Neuronal stem cell (in vitro differentiated cells): Measurements from ENCODE around the gene MAP3K19.

ENCODE experiments used
- DNase-seq: peaks from one replicate; pipeline ENCODE4 v3.0.0-alpha.2; 2013; ENCODE audit warnings: low spot score
- H2AFZ ChIP-seq: one replicate; pipeline ENCODE4 v1.6.1; 2013; ENCODE audit warnings: mild to moderate bottlenecking, low read length, inconsistent platforms
- H2AK5ac ChIP-seq: 2 replicates; pipeline ENCODE4 v1.6.1; 2013; ENCODE audit warnings: low read depth, mild to moderate bottlenecking, inconsistent platforms, low read length, moderate library complexity, mixed read lengths
- H2BK120ac ChIP-seq: 2 replicates; pipeline ENCODE4 v1.6.1; 2013; ENCODE audit warnings: low read depth, mild to moderate bottlenecking, inconsistent platforms, low read length, moderate library complexity, mixed read lengths
- H2BK12ac ChIP-seq: one replicate; pipeline ENCODE4 v1.6.1; 2013; ENCODE audit warnings: low read length, inconsistent platforms
- H2BK15ac ChIP-seq: 2 replicates; pipeline ENCODE4 v1.6.1; 2013; ENCODE audit warnings: mild to moderate bottlenecking, low read length, inconsistent platforms, mixed read lengths
- H2BK5ac ChIP-seq: one replicate; pipeline ENCODE4 v1.6.1; 2013; ENCODE audit warnings: inconsistent platforms, mild to moderate bottlenecking, low read length, moderate library complexity
- H3K14ac ChIP-seq: one replicate; pipeline ENCODE4 v1.6.1; 2013; ENCODE audit warnings: low read length, inconsistent platforms
- H3K18ac ChIP-seq: 2 replicates; pipeline ENCODE4 v1.6.1; 2013; ENCODE audit warnings: low read length, inconsistent platforms
- H3K23ac ChIP-seq: 2 replicates; pipeline ENCODE4 v1.6.1; 2013; ENCODE audit warnings: low read depth, mild to moderate bottlenecking, mixed read lengths, low read length, inconsistent platforms; ENCODE audit not compliant: poor library complexity
- H3K27ac ChIP-seq: replicated peaks from 3 replicates; pipeline ENCODE4 v1.5.1; 2013; ENCODE audit warnings: low read length, inconsistent platforms
- H3K27me3 ChIP-seq, 3 experiments: 2 replicates each; pipeline ENCODE4 v1.6.1; 2013; ENCODE audit warnings: low read length in 3 of 3, mild to moderate bottlenecking in 2 of 3, inconsistent platforms in 1 of 3, low read depth in 1 of 3, mixed read lengths in 1 of 3, moderate library complexity in 1 of 3; ENCODE audit not compliant: control insufficient read depth in 3 of 3, insufficient read depth in 3 of 3
- H3K36me3 ChIP-seq, 2 donors: replicated peaks in 1 of 2; 2 replicates each; pipeline ENCODE4 v1.6.1; 2013; ENCODE audit warnings: low read length in 2 of 2; ENCODE audit not compliant: control insufficient read depth in 2 of 2, insufficient read depth in 2 of 2
- H3K4ac ChIP-seq: 2 replicates; pipeline ENCODE4 v1.6.1; 2013; ENCODE audit warnings: inconsistent platforms, mild to moderate bottlenecking, low read length, moderate library complexity
- H3K4me1 ChIP-seq, 2 donors: 1 replicate in 1 of 2; 2 replicates in 1 of 2; pipeline ENCODE4 v1.6.1; 2013; ENCODE audit warnings: low read length in 2 of 2, low read depth in 1 of 2; ENCODE audit not compliant: control insufficient read depth in 2 of 2, insufficient read depth in 1 of 2
- H3K4me2 ChIP-seq: one replicate; pipeline ENCODE4 v1.6.1; 2013; ENCODE audit warnings: mild to moderate bottlenecking, low read length, inconsistent platforms; ENCODE audit not compliant: insufficient read depth, poor library complexity, severe bottlenecking
- H3K4me3 ChIP-seq, 2 donors: 2 replicates each; pipeline ENCODE4 v1.5.1; 2013; ENCODE audit warnings: low read length in 2 of 2, mild to moderate bottlenecking in 2 of 2, inconsistent platforms in 1 of 2, moderate library complexity in 1 of 2
- H3K79me1 ChIP-seq: one replicate; pipeline ENCODE4 v1.6.1; 2013; ENCODE audit warnings: low read depth, mild to moderate bottlenecking, inconsistent platforms, low read length, moderate library complexity
- H3K9ac ChIP-seq: one replicate; pipeline ENCODE4 v1.6.1; 2013; ENCODE audit warnings: mild to moderate bottlenecking, low read depth, low read length, inconsistent platforms; ENCODE audit not compliant: poor library complexity
- H3K9me3 ChIP-seq, 2 donors: replicated peaks in 1 of 2; 2 replicates each; pipeline versions ENCODE3 to v1.6.1; 2013; ENCODE audit warnings: low read length in 2 of 2, mild to moderate bottlenecking in 2 of 2, inconsistent platforms in 1 of 2, low read depth in 1 of 2, mixed read lengths in 1 of 2, moderate library complexity in 1 of 2; ENCODE audit not compliant: control insufficient read depth in 2 of 2, insufficient read depth in 1 of 2
- H4K8ac ChIP-seq: one replicate; pipeline ENCODE4 v1.6.1; 2013; ENCODE audit warnings: low read depth, mild to moderate bottlenecking, inconsistent platforms, low read length, moderate library complexity
- H4K91ac ChIP-seq: one replicate; pipeline ENCODE4 v1.6.1; 2013; ENCODE audit warnings: low read length, low read depth, mild to moderate bottlenecking, inconsistent platforms; ENCODE audit not compliant: poor library complexity
- WGBS, 2 donors: extraction: QIAGEN DNeasy Blood & Tissue Kit; methylation state at CpG; one replicate each; pipeline ENCODE4 v1.1.7; 2013; ENCODE audit warnings: missing lambda C conversion rate in 2 of 2, mixed read lengths in 1 of 2; ENCODE audit not compliant: insufficient read length in 2 of 2, insufficient replicate concordance in 1 of 2; ENCODE audit errors: extremely low coverage in 2 of 2; 5-methylcytosine and 5-hydroxymethylcytosine counted together

The MAP3K19 gene

DNA sequence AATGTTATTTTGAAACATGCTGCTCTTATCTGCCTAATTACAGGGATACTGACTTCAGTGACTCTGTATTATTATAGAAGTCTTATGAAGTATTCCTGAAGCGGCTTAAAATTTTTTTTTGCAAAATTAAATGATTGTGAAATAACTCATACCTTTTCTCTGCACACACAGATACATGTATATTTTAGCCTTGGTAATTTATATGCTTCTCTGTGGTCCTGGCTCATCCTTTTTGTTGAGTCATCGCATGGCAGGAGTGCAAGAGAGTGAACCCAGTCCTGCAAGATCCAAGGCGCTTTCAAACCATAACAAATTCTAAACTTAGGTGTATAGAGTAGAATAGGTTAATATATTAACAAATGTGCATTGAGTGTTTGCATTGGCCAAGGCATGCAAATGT is 120.1 kb downstream of the MAP3K19 start:
- Histone ChIP-seq H2BK12ac (no peak overlapping the region), H3K4me1 (no peaks in the 10 kb centered on the region), H2BK15ac (no peak overlapping the region), H3K9me3 (no peaks in the 10 kb centered on the region), H2AFZ (no peak overlapping the region), H4K8ac (no peak overlapping the region), H3K4me2 (no peak overlapping the region), H3K4ac (no peak overlapping the region), H3K23ac (no peak overlapping the region), H2BK120ac (no peak overlapping the region), H3K9ac (no peak overlapping the region), H3K79me1 (peaks cover 2% of the 10 kb centered on the region), H4K91ac (no peak overlapping the region), H3K27ac (no peak overlapping the region), H3K36me3 (peaks cover 0 to 81% of the 10 kb centered on the region in 2 donors), H3K18ac (no peak overlapping the region), H2BK5ac (no peak overlapping the region), H3K4me3 (no peak overlapping the region), H3K27me3 (no peaks in the 10 kb centered on the region), H3K14ac (no peak overlapping the region), H2AK5ac (no peak overlapping the region)
- WGBS, 2 donors: no CpG with 5 or more reads among the region's 3 CpGs
- DNase-seq: no peak

DNA sequence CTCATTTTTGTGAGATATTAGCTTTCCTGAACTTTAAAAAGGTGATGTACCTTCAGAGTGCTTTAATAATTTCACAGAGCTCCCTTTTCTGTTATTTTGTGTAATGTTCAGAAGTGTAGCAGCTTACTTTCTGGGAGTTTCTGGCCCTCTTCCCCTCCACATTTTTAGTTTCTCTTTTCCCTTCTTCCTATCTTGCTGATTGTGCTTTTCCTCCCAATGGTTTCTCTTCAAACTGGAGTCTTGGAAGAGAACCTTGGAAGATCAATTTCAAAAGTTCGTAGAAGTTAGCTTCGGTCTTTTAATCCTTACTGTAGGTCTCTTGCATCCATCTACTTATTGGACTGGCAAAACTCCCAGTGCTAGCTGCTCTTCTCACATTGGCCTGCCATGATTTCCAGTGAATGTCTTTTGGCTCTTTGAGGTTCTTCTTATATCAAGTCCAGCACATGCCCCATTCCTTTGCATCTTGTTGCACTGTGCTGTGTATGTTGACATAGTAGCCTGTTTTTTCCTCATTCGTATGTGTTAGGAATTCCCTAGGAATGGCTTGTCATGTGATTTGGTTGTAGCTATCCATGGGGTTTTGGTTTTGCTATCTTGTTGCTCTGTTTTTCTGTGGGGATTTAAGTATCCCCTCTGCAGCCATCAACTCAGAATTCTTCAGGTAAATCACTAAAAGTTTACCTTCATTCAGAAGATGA is 120.9 kb downstream of the MAP3K19 start:
- Histone ChIP-seq H3K23ac (no peak overlapping the region), H2BK5ac (no peak overlapping the region), H3K36me3 (peaks cover 0 to 81% of the 10 kb centered on the region in 2 donors), H3K18ac (no peak overlapping the region), H3K4ac (no peak overlapping the region), H2AK5ac (no peak overlapping the region), H3K9me3 (no peaks in the 10 kb centered on the region), H2BK15ac (no peak overlapping the region), H3K4me1 (no peaks in the 10 kb centered on the region), H4K91ac (no peak overlapping the region), H3K27ac (no peak overlapping the region), H3K9ac (no peak overlapping the region), H4K8ac (no peak overlapping the region), H3K27me3 (no peaks in the 10 kb centered on the region), H3K4me2 (no peak overlapping the region), H2BK12ac (no peak overlapping the region), H2AFZ (no peak overlapping the region), H3K14ac (no peak overlapping the region), H3K4me3 (no peak overlapping the region), H3K79me1 (peaks cover 3% of the 10 kb centered on the region), H2BK120ac (no peak overlapping the region)
- no peak for DNase-seq
- WGBS, 2 donors: no CpG with 5 or more reads among the region's 3 CpGs

DNA sequence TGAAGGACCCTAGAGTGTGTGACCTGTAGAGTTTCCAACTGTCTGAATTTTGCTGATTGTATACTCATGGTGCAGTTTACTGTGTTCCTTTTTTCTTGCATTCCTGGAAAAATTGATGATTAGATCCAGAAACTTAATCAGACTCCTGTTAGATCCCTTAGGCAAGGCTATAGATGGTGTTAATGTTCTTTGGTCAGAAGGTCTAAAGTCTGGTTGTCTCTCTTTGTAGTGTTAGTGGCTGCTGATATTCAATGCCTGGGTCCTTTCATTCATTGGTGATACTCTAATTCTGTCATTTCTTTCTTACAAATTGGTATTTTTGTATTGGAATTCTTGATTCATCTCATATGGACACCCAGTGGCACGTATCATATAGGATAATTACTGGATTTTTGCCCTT is 122.3 kb downstream of the MAP3K19 start:
- Histone ChIP-seq H2BK12ac (no peak overlapping the region), H2AK5ac (no peak overlapping the region), H3K18ac (no peak overlapping the region), H3K4ac (no peak overlapping the region), H3K79me1 (peaks cover 4% of the 10 kb centered on the region), H2BK5ac (no peak overlapping the region), H3K27me3 (no peaks in the 10 kb centered on the region), H3K27ac (no peak overlapping the region), H2AFZ (no peak overlapping the region), H3K23ac (no peak overlapping the region), H2BK15ac (no peak overlapping the region), H3K9me3 (no peaks in the 10 kb centered on the region), H3K9ac (no peak overlapping the region), H3K14ac (no peak overlapping the region), H4K91ac (no peak overlapping the region), H3K4me3 (no peak overlapping the region), H3K4me2 (no peak overlapping the region), H4K8ac (no peak overlapping the region), H2BK120ac (no peak overlapping the region), H3K4me1 (peaks cover 0 to 9% of the 10 kb centered on the region in 2 donors), H3K36me3 (peaks cover 0 to 84% of the 10 kb centered on the region in 2 donors)
- no peak for DNase-seq
- no CpG with 5 or more reads among the region's 1 CpG for WGBS, 2 donors

DNA sequence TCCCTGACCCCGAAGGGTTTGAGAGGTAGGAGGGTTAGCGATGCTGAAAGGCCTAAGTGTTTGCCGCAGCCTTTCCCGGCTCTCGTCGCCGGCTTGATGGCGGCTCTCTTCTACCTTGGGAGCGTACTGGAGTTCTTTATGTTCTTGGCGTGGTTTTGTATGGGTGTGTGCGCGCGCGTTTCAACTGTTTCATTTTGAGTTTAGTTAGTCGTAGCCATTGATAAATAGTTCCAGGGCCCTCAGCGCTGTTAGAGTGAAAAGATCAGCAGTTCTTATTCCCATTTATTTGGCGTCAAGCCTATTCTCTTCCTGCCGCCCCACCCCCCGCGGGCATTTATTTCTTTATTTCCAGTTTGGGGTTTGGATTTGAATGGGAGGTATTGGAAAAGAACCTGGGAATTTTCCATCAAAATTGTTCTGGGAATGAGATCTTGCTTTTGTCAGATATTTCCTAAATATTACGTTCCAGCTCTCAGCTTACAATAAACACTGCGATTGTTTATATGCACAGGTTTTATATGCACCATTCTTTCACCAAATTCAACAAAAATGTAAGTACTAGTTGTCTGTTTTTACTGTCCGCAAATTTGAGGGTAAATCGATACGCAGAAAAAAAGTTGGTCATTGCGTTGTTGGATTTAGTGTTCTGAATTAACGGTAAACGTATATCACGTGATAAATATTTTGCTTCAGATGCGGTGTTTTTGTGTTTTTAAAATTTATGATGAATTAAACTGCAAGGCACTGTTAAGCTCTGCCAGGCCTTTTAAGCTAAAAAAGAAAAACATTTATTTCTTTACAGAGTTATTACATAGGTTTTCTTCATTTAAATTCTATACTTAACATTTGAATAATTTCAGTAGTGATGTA is 127.7 kb downstream of the MAP3K19 start:
- Histone ChIP-seq H3K79me1 (peaks cover 5% of the 10 kb centered on the region), H3K14ac (no peak overlapping the region), H2AK5ac (peak overlapping the region; percentile 95), H2BK12ac (no peak overlapping the region), H3K9ac (peak overlapping the region; percentile 99), H3K4ac (no peak overlapping the region), H4K8ac (peak overlapping the region; percentile 93), H2BK120ac (no peak overlapping the region), H3K27ac (peak overlapping the region; percentile 98), H3K9me3 (no peaks in the 10 kb centered on the region), H3K36me3 (peaks cover 0 to 46% of the 10 kb centered on the region in 2 donors), H3K18ac (peak overlapping the region; percentile 100), H4K91ac (peak overlapping the region; percentile 92), H3K4me2 (peak overlapping the region; percentile 45), H2BK5ac (peak overlapping the region; percentile 100), H2AFZ (peak overlapping the region; percentile 91), H3K27me3 (no peaks in the 10 kb centered on the region), H3K23ac (no peak overlapping the region), H3K4me3 (peak overlapping the region; percentile 82 to 97), H2BK15ac (peak overlapping the region; percentile 21), H3K4me1 (peaks cover 0 to 9% of the 10 kb centered on the region in 2 donors)
- DNase-seq: no peak
- no CpG with 5 or more reads among the region's 30 CpGs for WGBS, 2 donors
